Ectodermal cell (in vitro differentiated cells): ENCODE measurements around the gene ZNF185.

Source experiments
- H3K27ac ChIP-seq: 2 replicates; pipeline ENCODE4 v1.7.0; 2013; ENCODE audit warnings: mild to moderate bottlenecking, low read depth, low read length; ENCODE audit not compliant: insufficient read depth, poor library complexity, severe bottlenecking
- H3K27me3 ChIP-seq: 2 replicates; pipeline ENCODE4 v1.7.0; 2013; ENCODE audit warnings: mild to moderate bottlenecking, low read length; ENCODE audit not compliant: insufficient read depth, control insufficient read depth, poor library complexity, severe bottlenecking
- H3K36me3 ChIP-seq: one replicate; pipeline ENCODE4 v1.7.0; 2013; ENCODE audit warnings: low read length; ENCODE audit not compliant: control insufficient read depth, insufficient read depth
- H3K4me1 ChIP-seq: one replicate; pipeline ENCODE4 v1.7.0; 2013; ENCODE audit warnings: low read length; ENCODE audit not compliant: control insufficient read depth, insufficient read depth
- H3K4me3 ChIP-seq: 2 replicates; pipeline ENCODE4 v1.7.0; 2013; ENCODE audit warnings: low read depth, low read length, control low read depth; ENCODE audit not compliant: insufficient read depth
- H3K9me3 ChIP-seq: 2 replicates; pipeline ENCODE4 v1.7.0; 2013; ENCODE audit warnings: mild to moderate bottlenecking, low read length, moderate library complexity; ENCODE audit not compliant: control insufficient read depth
- WGBS, 2 experiments: methylation state at CpG; one replicate each; pipeline ENCODE4 v1.1.7; 2013; ENCODE audit warnings: missing lambda C conversion rate in 2 of 2; 5-methylcytosine and 5-hydroxymethylcytosine counted together

Gene ZNF185

DNA sequence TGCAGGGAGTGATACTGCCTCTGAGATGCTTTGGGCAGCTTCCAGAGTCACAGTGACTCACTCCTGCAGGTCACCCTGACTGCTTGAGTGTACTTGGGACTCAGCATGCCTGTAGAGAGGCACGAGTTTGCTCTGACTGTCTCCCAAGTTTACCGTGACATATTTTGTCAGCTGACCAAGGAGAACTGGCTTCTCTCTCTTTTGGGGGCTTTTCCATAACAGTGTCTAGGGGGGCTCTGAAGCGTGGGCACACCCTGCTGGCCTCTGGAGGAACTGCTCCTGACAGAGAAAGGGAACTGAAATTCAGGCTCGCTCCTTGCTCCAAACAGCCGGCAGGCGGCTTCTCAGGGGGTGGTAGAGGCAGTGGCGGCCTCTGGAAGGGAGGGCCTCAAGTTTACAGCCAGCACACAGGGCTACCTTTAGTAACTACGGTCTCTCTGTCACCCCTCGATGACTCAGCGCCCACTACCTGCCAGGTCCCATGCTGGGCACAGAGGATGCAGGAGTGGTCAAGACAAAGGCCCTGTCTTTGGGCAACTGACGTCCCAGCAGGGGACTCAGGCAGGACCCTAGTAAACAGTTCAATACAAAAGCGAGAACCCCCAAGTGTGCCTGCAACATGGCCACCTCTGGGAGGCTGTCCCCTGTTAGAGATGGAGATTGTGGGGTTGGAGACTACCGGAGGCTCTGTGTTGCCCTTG lies 17.8 kb downstream of the ZNF185 start:
- Histone ChIP-seq H3K27me3 (no peaks in the 10 kb centered on the region), H3K36me3 (no peaks in the 10 kb centered on the region), H3K9me3 (no peaks in the 10 kb centered on the region), H3K27ac (no peak overlapping the region), H3K4me3 (no peak overlapping the region), H3K4me1 (no peaks in the 10 kb centered on the region)
- WGBS, 2 experiments, result 26 to 27% methylated on average over 12 to 13 of the region's 13 CpGs

- WGBS, 2 experiments, result 89 to 92% methylated on average over 21 of the region's 21 CpGs
- no peak overlapping the region for H3K27ac ChIP-seq
- no peaks in the 10 kb centered on the region for H3K36me3 ChIP-seq
- H3K9me3 ChIP-seq, result no peaks in the 10 kb centered on the region
- no peak overlapping the region for H3K4me3 ChIP-seq
- H3K27me3 ChIP-seq, result no peaks in the 10 kb centered on the region
- H3K4me1 ChIP-seq, result no peaks in the 10 kb centered on the region
These were observed 20.1 kb downstream of the ZNF185 start for GRCh38 chrX:152917656-152918579.

DNA sequence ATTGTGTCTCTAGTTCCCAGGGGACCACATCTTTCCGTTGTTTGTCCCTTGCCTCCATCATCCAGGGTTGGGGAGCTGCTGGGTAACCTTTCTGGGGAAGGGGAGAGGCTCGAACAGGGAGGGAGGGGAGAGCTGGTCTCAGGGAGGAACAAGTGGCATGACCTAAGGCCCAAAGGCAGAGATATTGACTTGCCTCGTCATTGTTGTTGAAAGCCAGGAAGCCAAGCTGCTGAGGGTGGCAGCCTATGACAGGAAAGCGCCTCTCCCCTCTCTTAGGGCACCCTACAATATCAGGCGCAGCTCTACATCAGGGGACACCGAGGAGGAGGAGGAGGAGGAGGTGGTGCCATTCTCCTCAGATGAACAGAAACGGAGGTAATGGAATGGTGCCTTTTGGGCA lies 20.8 kb downstream of the ZNF185 start:
- Histone ChIP-seq H3K4me3 (no peak overlapping the region), H3K27me3 (no peaks in the 10 kb centered on the region), H3K4me1 (no peaks in the 10 kb centered on the region), H3K27ac (no peak overlapping the region), H3K9me3 (no peaks in the 10 kb centered on the region), H3K36me3 (no peaks in the 10 kb centered on the region)
- 90 to 94% methylated on average over 7 of the region's 7 CpGs for WGBS, 2 experiments

DNA sequence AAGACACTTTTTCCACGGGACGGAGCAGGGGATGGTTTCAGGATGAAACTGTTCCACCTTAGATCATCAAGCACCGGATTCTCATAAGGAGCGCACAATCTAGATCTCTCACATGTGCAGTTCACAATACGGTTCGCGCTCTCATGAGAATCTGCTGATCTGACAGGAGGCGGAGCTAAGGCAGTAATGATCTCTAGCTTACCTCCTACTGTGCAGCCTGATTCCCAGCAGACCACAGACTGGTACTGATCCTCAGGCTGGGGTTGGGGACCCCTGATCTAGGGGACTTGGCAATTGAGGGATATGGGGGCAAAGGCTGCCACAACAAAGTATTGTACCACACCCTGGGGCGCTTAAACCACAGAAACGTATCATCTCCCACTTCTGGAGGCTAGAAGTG lies 25.7 kb downstream of the ZNF185 start:
- Histone ChIP-seq H3K36me3 (no peaks in the 10 kb centered on the region), H3K27me3 (no peaks in the 10 kb centered on the region), H3K4me3 (no peak overlapping the region), H3K4me1 (no peaks in the 10 kb centered on the region), H3K27ac (no peak overlapping the region), H3K9me3 (no peaks in the 10 kb centered on the region)
- WGBS, 2 experiments, result 93 to 95% methylated on average over 10 of the region's 10 CpGs

- H3K27ac ChIP-seq, result no peak overlapping the region
- no peaks in the 10 kb centered on the region for H3K36me3 ChIP-seq
- H3K4me1 ChIP-seq, result no peaks in the 10 kb centered on the region
- no peaks in the 10 kb centered on the region for H3K27me3 ChIP-seq
- WGBS, 2 experiments, result 77 to 78% methylated on average over 5 of the region's 5 CpGs
- no peaks in the 10 kb centered on the region for H3K9me3 ChIP-seq
- H3K4me3 ChIP-seq, result no peak overlapping the region
These were observed 28.0 kb downstream of the ZNF185 start for GRCh38 chrX:152925835-152926234.

GRCh38 chrX:152926279-152926678 lies 28.4 kb downstream of the ZNF185 start:
- no peaks in the 10 kb centered on the region for H3K4me1 ChIP-seq
- no peaks in the 10 kb centered on the region for H3K9me3 ChIP-seq
- WGBS, 2 experiments, result 26 to 35% methylated on average over 8 of the region's 8 CpGs
- no peaks in the 10 kb centered on the region for H3K27me3 ChIP-seq
- H3K27ac ChIP-seq, result no peak overlapping the region
- no peaks in the 10 kb centered on the region for H3K36me3 ChIP-seq
- no peak overlapping the region for H3K4me3 ChIP-seq

GRCh38 chrX:152926923-152927322 lies 29.1 kb downstream of the ZNF185 start:
- H3K36me3 ChIP-seq, result no peaks in the 10 kb centered on the region
- no peak overlapping the region for H3K4me3 ChIP-seq
- H3K4me1 ChIP-seq, result no peaks in the 10 kb centered on the region
- no peak overlapping the region for H3K27ac ChIP-seq
- WGBS, 2 experiments, result 93% methylated on average over 11 of the region's 11 CpGs
- no peaks in the 10 kb centered on the region for H3K27me3 ChIP-seq
- H3K9me3 ChIP-seq, result no peaks in the 10 kb centered on the region

DNA sequence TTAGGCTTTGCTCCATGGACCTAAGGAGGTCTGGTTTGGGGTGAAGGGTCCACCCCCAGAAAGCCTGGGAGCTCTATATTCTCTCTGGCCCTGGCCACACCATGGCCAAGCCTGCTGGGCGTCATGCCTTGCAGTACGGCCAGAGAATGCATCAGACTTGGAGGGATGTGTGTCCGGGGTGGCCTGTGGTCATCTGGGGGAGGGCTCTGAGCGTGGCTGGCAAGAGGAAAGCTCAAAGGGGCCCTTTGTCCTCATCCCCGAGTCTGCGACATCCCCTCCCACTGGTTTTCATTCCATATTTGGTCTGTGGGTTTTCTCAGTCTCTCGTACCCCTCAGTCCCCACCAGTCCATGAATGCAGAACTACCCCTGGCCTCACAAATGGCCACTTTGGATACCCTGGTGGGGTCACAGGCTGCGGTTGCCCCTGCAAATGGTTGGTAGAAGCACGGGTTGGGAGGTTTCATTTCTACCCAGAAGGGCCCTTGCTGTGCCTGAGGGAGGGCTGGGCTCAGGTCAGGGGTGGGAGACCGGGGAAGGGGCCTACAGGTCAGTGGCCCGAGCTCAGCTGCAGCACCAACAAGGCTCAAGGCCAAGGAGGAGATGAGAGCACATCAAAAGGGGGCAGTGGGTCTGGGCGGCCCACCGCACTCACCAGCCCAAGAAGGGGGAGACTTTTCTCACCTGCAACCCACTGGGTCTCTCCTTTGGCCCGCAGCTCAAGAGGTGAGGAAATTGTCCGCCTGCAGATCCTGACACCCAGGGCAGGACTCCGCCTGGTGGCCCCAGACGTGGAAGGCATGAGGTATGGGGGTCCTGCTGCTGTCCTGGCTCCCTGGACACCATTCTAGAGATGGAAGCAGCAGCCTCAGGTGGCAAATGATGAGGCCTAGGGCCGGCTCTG lies 30.2 kb downstream of the ZNF185 start:
- 91% methylated on average over 18 of the region's 18 CpGs for WGBS, 2 experiments
- H3K27me3 ChIP-seq, result no peaks in the 10 kb centered on the region
- H3K4me3 ChIP-seq, result no peak overlapping the region
- no peaks in the 10 kb centered on the region for H3K4me1 ChIP-seq
- H3K27ac ChIP-seq, result no peak overlapping the region
- no peaks in the 10 kb centered on the region for H3K9me3 ChIP-seq
- no peaks in the 10 kb centered on the region for H3K36me3 ChIP-seq

DNA sequence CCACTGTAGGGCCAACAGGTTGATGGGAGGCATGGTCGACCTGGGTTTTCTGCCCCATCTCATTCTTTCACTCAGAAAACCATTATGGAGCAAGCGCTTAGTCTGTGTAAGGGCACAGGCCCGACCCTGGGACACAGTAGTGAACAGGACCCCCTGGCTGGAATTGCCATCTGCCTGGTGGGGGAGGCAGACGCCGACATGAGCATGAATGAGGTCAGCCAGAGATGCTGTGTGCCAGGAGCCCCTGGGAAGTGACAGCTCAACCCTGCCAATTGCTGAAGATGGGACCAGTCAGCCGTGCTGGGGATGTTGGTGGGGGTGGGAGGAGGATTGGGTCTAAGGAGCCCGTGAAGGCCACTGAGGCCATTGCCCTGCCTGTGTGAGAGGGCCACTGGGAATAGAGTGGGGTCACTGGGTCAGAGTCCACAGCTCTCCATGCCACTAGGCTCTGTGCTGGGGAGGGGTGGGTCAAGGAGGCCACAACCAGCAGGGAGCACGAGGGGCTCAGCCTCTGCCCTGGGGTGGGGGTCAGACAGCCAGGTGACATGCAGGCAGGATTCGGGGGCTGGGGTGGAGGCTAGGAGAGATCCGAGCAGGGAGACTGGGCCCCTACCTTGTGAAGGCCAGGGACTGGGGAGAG lies 31.0 kb downstream of the ZNF185 start:
- Histone ChIP-seq H3K9me3 (no peaks in the 10 kb centered on the region), H3K4me1 (no peaks in the 10 kb centered on the region), H3K27ac (no peak overlapping the region), H3K4me3 (no peak overlapping the region), H3K27me3 (no peaks in the 10 kb centered on the region), H3K36me3 (no peaks in the 10 kb centered on the region)
- WGBS, 2 experiments, result 88 to 92% methylated on average over 10 of the region's 10 CpGs
